Fibroblast of pulmonary artery (primary cell): ENCODE measurements around the gene SLC25A6.
"Not testable (repeated sequence)": the region's sequence is repeated elsewhere in the genome, so short reads cannot be mapped to it uniquely, and the experiment has no call there.

Source experiments
- DNase-seq: peaks from one replicate; pipeline ENCODE4 v3.0.0-alpha.2; 2010; ENCODE audit warnings: low read depth
- H3K4me3 ChIP-seq: replicated peaks from 2 replicates; pipeline ENCODE4 v1.5.1; 2011; ENCODE audit warnings: low read depth, mild to moderate bottlenecking, control low read depth, low read length, moderate library complexity
- CTCF ChIP-seq: IDR thresholded peaks from 2 replicates; pipeline ENCODE4 v1.5.1; 2011; ENCODE audit warnings: mild to moderate bottlenecking, control low read depth, low read length, inconsistent platforms; ENCODE audit errors: missing control alignments

Gene SLC25A6

GRCh38 chrX:1357993-1358392 lies 33.9 kb downstream of the SLC25A6 start:
- no peak for DNase-seq
- no peak overlapping the region for H3K4me3 ChIP-seq
- TF ChIP-seq CTCF: no peak

- H3K4me3 ChIP-seq: no peak overlapping the region
- no peak for TF ChIP-seq CTCF
- DNase-seq: no peak
Measured at GRCh38 chrX:1355131-1356046, 36.5 kb downstream of the SLC25A6 start.

GRCh38 chrX:1354036-1355019 lies 37.6 kb downstream of the SLC25A6 start:
- H3K4me3 ChIP-seq: no peak overlapping the region
- DNase-seq: no peak
- no peak for TF ChIP-seq CTCF

GRCh38 chrX:1351981-1352714 lies 39.8 kb downstream of the SLC25A6 start:
- TF ChIP-seq CTCF: no peak
- DNase-seq: no peak
- H3K4me3 ChIP-seq: no peak overlapping the region

- not testable (repeated sequence) for H3K4me3 ChIP-seq, DNase-seq
Measured at GRCh38 chrX:1349606-1350005, 42.3 kb downstream of the SLC25A6 start.

- DNase-seq: no peak
- H3K4me3 ChIP-seq: no peak overlapping the region
- no peak for TF ChIP-seq CTCF
Measured at GRCh38 chrX:1341545-1342184, 50.2 kb downstream of the SLC25A6 start.
